Measurements from ENCODE around the gene GRM1. TPM values are rescaled to one million over a fixed set of nuclear protein-coding genes. Genes with fewer than 3 reads are reported as not detected.

The GRM1 gene
- total RNA-seq, 1 donor from 2014 or later = 0.13 TPM

- no peak for DNase-seq (ENCODE audit: low read depth in 2 of 2)
Measured at GRCh38 chr6:146444189-146444588, 415.3 kb downstream of the GRM1 start.

DNA sequence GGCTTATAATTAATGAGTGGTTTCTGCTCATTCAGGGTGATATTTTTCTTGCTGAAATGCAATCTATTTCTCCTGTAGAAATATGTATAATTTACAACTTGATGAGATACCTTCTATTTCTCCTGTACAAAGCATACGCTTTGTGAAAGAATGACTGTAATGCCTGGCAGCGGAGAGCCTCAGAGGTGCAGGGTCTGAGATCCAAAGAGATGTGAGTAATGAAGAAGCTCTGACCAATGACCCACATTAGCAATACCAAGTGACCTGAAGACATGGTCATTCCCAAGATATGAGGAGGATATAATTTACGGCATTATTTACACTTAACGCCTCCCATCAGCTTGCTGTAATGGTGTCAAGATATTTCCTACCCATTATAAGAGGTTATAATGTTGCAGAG is 416.4 kb downstream of the GRM1 start:
- no peak for DNase-seq (ENCODE audit: low read depth in 2 of 2)

- DNase-seq (ENCODE audit: low read depth in 2 of 2) = no peak
Measured at GRCh38 chr6:146456886-146457285, 428.0 kb downstream of the GRM1 start.

GRCh38 chr6:146460941-146461340 is 432.1 kb downstream of the GRM1 start:
- DNase-seq (ENCODE audit: low read depth in 2 of 2) = no peak

- DNase-seq (ENCODE audit: low read depth in 2 of 2) = no peak
Measured at GRCh38 chr6:146470091-146470770, 441.4 kb downstream of the GRM1 start.

DNA sequence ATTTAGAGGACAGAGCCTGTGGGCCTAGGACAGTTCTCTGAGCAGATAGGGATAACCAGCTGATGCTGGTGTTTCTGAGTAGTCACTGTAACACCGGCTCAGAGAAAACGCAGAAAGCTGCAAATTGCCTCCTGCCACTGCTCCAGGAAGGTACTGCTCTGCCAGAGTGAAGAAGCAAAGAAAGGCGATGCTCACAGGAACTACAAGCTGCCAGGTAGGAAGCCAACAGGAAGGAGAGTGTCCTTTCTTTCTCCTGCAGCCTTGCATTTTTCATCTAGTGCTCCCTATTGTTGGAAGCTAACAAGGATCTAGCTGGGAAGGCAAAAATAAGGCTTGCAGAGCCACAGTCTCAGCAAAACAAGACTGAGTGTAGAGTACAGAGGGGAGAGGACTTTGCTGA is 444.1 kb downstream of the GRM1 start:
- DNase-seq (ENCODE audit: low read depth in 2 of 2) = no peak

DNA sequence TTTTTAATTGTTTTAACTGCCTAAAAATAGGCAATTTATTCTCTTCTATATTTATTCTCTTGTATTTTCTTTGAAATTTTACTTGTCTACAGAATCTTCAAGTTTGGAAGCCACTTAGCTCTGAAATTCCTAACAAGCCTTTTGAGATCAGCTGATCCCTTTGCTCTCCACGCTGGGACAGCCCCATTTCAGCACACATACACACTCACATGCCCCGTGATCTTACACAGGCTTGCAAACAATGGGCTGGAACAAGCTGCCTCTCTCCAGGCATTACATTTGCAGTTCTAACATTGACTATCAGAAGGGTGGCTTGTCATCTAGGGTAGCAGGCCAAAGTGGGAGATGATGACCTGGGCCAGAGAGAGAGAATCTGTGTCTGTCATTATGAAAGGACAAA is 452.7 kb downstream of the GRM1 start:
- no peak for DNase-seq (ENCODE audit: low read depth in 2 of 2)

DNA sequence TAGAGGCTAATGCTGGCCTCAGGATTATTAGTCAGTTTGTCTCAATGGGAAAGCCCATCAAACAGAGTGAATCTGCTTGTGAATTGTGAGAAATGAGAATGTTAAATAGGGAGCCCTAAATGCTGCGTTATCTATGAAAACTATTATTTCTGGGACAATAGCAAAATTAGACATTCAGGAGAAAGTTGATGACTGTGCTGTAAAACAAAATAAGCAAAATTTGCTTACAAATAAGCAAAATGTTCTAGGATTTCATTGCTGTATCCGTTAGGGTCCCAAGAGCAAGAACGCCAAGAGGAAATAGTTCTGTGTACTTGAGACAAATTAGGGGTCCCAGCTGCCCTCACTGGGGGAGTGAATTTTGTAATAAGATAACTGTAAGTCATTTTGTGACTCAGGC is 455.5 kb downstream of the GRM1 start:
- DNase-seq (ENCODE audit: low read depth in 2 of 2) = no peak

Other genes starting within 250 kb of the GRM1 start
- gene FBXO30, start 214.3 kb upstream of the GRM1 start, total RNA-seq = 11.4 and 11.6 TPM in 2 replicates
- gene SHPRH, start 64.7 kb upstream of the GRM1 start, total RNA-seq = 10.1 and 11.1 TPM in 2 replicates

Data from dermis microvascular lymphatic vessel endothelial cell (primary cell).